Esophagus squamous epithelium (tissue), 5 donors: ENCODE results near the gene TRIM66. TPM values are rescaled to one million over a fixed set of nuclear protein-coding genes. Genes with fewer than 3 reads are reported as not detected.
A peak's percentile ranks its signal among the peaks of the same experiment; 100 is the strongest.
"Not testable (repeated sequence)": the region's sequence is repeated elsewhere in the genome, so short reads cannot be mapped to it uniquely, and the experiment has no call there.

Source experiments
- DNase-seq: peaks from one replicate; lab custom pipeline; 2025; lab: John Stamatoyannopoulos, UW
- H3K27ac ChIP-seq, 4 donors: fragments of 200-600 bp; sonication (generic); one replicate each; pipeline ENCODE4 v1.5.1; 2016 to 2019; ENCODE audit warnings: mild to moderate bottlenecking in 1 of 4
- H3K27me3 ChIP-seq, 4 donors: fragments of 200-600 bp; sonication (generic); 1 replicate in 3 of 4; 2 replicates in 1 of 4; pipeline versions ENCODE4 v1.5.1 to v1.6.0; 2017 to 2021; ENCODE audit warnings: antibody characterized with exemption in 1 of 4
- H3K36me3 ChIP-seq, 3 donors: fragments of 200-600 bp; sonication (generic); one replicate each; pipeline ENCODE4 v1.5.1; 2016 to 2019
- H3K4me1 ChIP-seq, 3 donors: fragments of 200-600 bp; sonication (generic); one replicate each; pipeline ENCODE4 v1.5.1; 2017 to 2019
- H3K4me3 ChIP-seq, 4 donors: fragments of 200-600 bp; sonication (generic); 1 replicate in 3 of 4; 2 replicates in 1 of 4; pipeline ENCODE4 v1.5.1; 2016 to 2019; ENCODE audit warnings: mild to moderate bottlenecking in 2 of 4, moderate library complexity in 1 of 4
- H3K9me3 ChIP-seq, 3 donors: fragments of 200-600 bp; sonication (generic); one replicate each; pipeline ENCODE4 v1.5.1; 2016 to 2019
- POLR2A ChIP-seq, 4 donors: fragments of 450-650 bp; IDR thresholded peaks; one replicate each; pipeline ENCODE4 v1.6.1; 2017; ENCODE audit warnings: antibody characterized with exemption in 4 of 4, mild to moderate bottlenecking in 4 of 4, moderate library complexity in 3 of 4
- WGBS, 2 donors: methylation state at CpG; one replicate each; pipeline ENCODE4 v1.1.5; 2018; 5-methylcytosine and 5-hydroxymethylcytosine counted together
- intact Hi-C: fragments of 100-400 bp; cut with DNase I; formaldehyde crosslinking; loops from one replicate; pipeline ENCODE4 v1.15.0; 2022
- total RNA-seq, 4 donors: library from RNA; depleted of rRNA; stranded (reverse); fragments of >200 nt; gene quantifications; one replicate each; pipeline ENCODE4 v1.1.0, GENCODE V29; 2016
- TF ChIP-seq, protein P1 (sequence below), 6 experiments: fragments of 450-650 bp in 4 of 6; fragments of 200-600 bp in 2 of 6; sonication (generic) in 2 of 6; IDR thresholded peaks; one replicate each; pipeline ENCODE4 v1.5.1; 2016 to 2019; ENCODE audit warnings: antibody characterized with exemption in 6 of 6, mild to moderate bottlenecking in 4 of 6, moderate library complexity in 4 of 6
- donor health status: DM: yes; HTN: yes; CAD: no.

Gene TRIM66
- total RNA-seq, 4 donors from 2014 or later = 4.5 to 5.5 (median 4.8) TPM

DNA sequence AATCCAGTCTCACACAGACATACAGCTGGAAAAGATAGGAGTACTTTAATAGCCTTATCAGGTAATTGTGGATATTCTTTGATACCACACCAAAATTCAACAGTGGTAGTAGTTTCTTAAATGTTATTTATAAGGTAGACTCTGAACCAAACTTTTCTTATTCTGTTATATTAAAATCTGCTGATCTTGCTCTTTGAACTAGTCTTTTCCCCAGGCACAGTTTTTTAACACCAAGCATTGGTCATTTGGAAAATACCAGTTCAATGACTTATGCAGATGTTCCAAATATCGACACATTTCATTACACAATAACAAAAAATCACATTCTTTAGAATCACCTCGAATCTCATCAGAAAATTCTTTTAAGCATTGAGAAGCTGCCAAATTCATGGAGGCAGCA, 7.6 kb downstream of the TRIM66 start:
- Histone ChIP-seq H3K27ac (no peak overlapping the region), H3K4me1 (peaks cover 6 to 24% (median 19%) of the 10 kb centered on the region in 3 donors), H3K27me3 (no peaks in the 10 kb centered on the region), H3K36me3 (peaks cover 0 to 32% (median 0%) of the 10 kb centered on the region in 3 donors), H3K9me3 (no peaks in the 10 kb centered on the region), H3K4me3 (no peak overlapping the region)
- 73 to 79% methylated on average over 2 of the region's 2 CpGs for WGBS, 2 donors
- DNase-seq = no peak
- no peak for TF ChIP-seq POLR2A (IDR thresholded peaks at IDR 0.05)
- TF ChIP-seq, protein P1, sequence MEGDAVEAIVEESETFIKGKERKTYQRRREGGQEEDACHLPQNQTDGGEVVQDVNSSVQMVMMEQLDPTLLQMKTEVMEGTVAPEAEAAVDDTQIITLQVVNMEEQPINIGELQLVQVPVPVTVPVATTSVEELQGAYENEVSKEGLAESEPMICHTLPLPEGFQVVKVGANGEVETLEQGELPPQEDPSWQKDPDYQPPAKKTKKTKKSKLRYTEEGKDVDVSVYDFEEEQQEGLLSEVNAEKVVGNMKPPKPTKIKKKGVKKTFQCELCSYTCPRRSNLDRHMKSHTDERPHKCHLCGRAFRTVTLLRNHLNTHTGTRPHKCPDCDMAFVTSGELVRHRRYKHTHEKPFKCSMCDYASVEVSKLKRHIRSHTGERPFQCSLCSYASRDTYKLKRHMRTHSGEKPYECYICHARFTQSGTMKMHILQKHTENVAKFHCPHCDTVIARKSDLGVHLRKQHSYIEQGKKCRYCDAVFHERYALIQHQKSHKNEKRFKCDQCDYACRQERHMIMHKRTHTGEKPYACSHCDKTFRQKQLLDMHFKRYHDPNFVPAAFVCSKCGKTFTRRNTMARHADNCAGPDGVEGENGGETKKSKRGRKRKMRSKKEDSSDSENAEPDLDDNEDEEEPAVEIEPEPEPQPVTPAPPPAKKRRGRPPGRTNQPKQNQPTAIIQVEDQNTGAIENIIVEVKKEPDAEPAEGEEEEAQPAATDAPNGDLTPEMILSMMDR (IDR thresholded peaks at IDR 0.05) = no peak
- intact Hi-C loops = no loop called here

DNA sequence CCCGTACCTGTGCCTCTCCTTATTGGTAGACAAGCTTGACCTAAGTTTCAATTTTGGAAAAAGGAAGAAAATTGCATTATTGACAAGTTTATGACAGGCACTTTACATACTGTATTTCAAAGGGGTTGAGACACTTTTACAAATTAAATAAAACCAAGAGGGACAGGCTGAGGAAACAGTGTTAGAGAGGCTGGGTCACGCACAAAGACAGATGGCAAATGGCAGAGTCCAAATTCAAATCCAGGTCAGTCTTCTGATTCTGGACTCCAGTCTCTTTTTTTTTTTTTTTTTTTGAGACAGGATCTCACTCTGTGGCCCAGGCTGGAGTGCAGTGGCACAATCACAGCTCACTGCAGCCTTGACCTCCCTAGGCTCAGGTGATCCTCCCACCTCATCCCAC, 10.1 kb downstream of the TRIM66 start:
- H3K4me3 ChIP-seq = no peak overlapping the region
- TF ChIP-seq POLR2A (IDR thresholded peaks at IDR 0.05) = no peak
- TF ChIP-seq, protein P1 (IDR thresholded peaks at IDR 0.05) = no peak
- WGBS, 2 donors = 94 to 95% methylated on average over 2 of the region's 2 CpGs
- H3K27ac ChIP-seq = peak overlapping the region; percentile 75 to 91 (median 87)
- peaks cover 0 to 41% (median 0%) of the 10 kb centered on the region in 3 donors for H3K36me3 ChIP-seq
- DNase-seq = no peak
- H3K4me1 ChIP-seq = peaks cover 6 to 24% (median 19%) of the 10 kb centered on the region in 3 donors
- H3K27me3 ChIP-seq = no peaks in the 10 kb centered on the region
- no peaks in the 10 kb centered on the region for H3K9me3 ChIP-seq
- intact Hi-C loops = no loop called here

DNA sequence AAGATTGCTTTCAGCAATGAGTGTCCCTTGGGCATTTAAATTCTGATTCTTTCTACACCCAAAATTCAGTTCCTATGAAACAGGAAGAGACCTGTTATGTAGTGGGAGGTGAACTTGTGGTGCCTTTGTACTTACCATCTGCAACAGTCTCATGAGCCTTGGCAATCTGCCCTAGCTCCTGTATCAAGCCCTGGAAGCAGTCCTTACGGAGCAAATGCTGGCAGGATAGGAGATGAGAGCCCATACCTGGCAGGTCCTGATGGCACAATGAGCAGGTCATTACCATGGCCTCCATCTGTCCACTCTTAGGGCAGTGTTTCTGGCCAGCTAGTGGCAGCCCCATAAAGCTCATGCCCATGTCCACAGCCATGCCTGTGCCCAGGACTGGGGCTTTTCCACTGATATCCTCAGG, 10.8 kb downstream of the TRIM66 start:
- WGBS, 2 donors = 0 to 20% methylated on average over 1 of the region's 1 CpG
- no peak for TF ChIP-seq POLR2A (IDR thresholded peaks at IDR 0.05)
- TF ChIP-seq, protein P1 (IDR thresholded peaks at IDR 0.05) = no peak
- H3K9me3 ChIP-seq = no peaks in the 10 kb centered on the region
- peaks cover 6 to 24% (median 19%) of the 10 kb centered on the region in 3 donors for H3K4me1 ChIP-seq
- intact Hi-C loops = no loop called here
- peak overlapping the region; percentile 75 to 91 (median 87) for H3K27ac ChIP-seq
- H3K36me3 ChIP-seq = peaks cover 0 to 36% (median 0%) of the 10 kb centered on the region in 3 donors
- no peaks in the 10 kb centered on the region for H3K27me3 ChIP-seq
- no peak for DNase-seq
- H3K4me3 ChIP-seq = no peak overlapping the region

DNA sequence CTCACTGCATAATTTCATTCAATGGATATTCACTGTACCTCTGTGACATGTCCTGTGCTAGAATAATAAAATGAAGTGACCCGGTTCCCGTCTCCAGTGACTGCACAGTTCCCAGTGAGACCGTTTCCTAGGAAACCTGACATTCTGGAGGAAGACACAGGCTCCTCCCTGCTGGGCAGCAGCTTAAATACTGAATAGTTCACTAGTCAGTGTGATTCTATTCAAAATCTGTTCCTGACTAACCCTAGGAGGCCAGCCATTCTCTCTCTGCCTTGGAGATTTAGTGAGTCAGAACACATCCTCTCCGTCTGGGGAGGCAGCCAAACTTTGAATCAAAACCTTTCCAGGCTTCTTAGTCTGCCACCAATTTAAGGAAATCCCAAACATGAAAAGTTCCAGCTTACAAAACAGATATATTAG, 11.3 kb downstream of the TRIM66 start:
- no peak for TF ChIP-seq POLR2A (IDR thresholded peaks at IDR 0.05)
- TF ChIP-seq, protein P1 (IDR thresholded peaks at IDR 0.05) = no peak
- H3K36me3 ChIP-seq = peaks cover 0 to 36% (median 0%) of the 10 kb centered on the region in 3 donors
- H3K27ac ChIP-seq = peak overlapping the region; percentile 75 to 91 (median 87)
- 15 to 18% methylated on average over 4 of the region's 4 CpGs for WGBS, 2 donors
- no peak for DNase-seq
- no peaks in the 10 kb centered on the region for H3K27me3 ChIP-seq
- no peaks in the 10 kb centered on the region for H3K9me3 ChIP-seq
- peaks cover 6 to 24% (median 19%) of the 10 kb centered on the region in 3 donors for H3K4me1 ChIP-seq
- H3K4me3 ChIP-seq = no peak overlapping the region
- intact Hi-C loops = no loop called here

DNA sequence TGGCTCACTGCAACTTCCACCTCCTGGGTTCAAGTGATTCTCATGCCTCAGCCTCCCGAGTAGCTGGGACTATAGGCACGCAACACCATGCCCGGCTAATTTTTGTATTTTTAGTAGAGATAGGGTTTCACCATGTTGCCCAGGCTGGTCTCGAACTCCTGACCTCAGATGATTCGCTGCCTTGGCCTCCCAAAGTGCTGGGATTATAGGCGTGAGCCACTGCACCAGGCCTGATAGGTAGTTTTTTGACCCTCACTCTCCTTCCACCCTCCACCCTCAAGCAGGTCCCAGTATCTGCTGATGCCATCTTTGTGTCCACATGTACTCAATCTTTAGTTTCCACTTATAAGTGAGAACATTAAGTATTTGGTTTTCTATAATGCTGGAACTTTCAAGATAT, 12.4 kb downstream of the TRIM66 start:
- DNase-seq, intact Hi-C loops, H3K9me3 ChIP-seq, H3K4me3 ChIP-seq, H3K27me3 ChIP-seq: not testable (repeated sequence)
- Histone ChIP-seq H3K4me1 (peaks cover 6 to 24% (median 19%) of the 10 kb centered on the region in 3 donors), H3K27ac (peak overlapping the region in 1 of 4 donors; percentile 87), H3K36me3 (peaks cover 0 to 45% (median 0%) of the 10 kb centered on the region in 3 donors)
- whole genome bisulfite sequencing, 2 donors = 82 to 91% methylated on average over 6 of the region's 6 CpGs
